HepG2 (cell line): ENCODE data around the gene DPH7. TPM values are rescaled to one million over a fixed set of nuclear protein-coding genes. Genes with fewer than 3 reads are reported as not detected.

ENCODE experiments used
- HNF1A ChIP-seq, 2 experiments: sonication (generic) in 1 of 2; formaldehyde crosslinking in 1 of 2; IDR thresholded peaks; 2 replicates each; pipeline versions ENCODE4 v1.4.0 to v1.6.1; 2016 to 2020; ENCODE audit warnings: borderline replicate concordance in 1 of 2, low read depth in 1 of 2, mild to moderate bottlenecking in 1 of 2, missing genetic modification reagents in 1 of 2
- NCOR1 ChIP-seq: fragments of 200-600 bp; sonication (generic); IDR thresholded peaks from 2 replicates; pipeline ENCODE4 v1.7.0; 2017; ENCODE audit warnings: antibody characterized with exemption, low read length, borderline replicate concordance
- SMAD1 ChIP-seq: sonication (generic); formaldehyde crosslinking; IDR thresholded peaks from 2 replicates; pipeline ENCODE4 v1.4.0; 2020; ENCODE audit warnings: missing genetic modification reagents, low read depth, mild to moderate bottlenecking, borderline replicate concordance
- SYNCRIP ChIP-seq: fragments of 200-400 bp; formaldehyde crosslinking; IDR thresholded peaks from 2 replicates; pipeline ENCODE4 v1.6.1; 2018; ENCODE audit warnings: mild to moderate bottlenecking, low read depth, low read length; ENCODE audit not compliant: insufficient read depth
- TFE3 ChIP-seq: IDR thresholded peaks from 2 replicates; pipeline ENCODE4 v1.6.1; 2016
- ZC3H13 ChIP-seq: sonication (generic); formaldehyde crosslinking; IDR thresholded peaks from 2 replicates; pipeline ENCODE4 v1.8.1; 2023; ENCODE audit warnings: mild to moderate bottlenecking, missing genetic modification reagents, moderate library complexity
- ZNF17 ChIP-seq: sonication (generic); formaldehyde crosslinking; IDR thresholded peaks from 2 replicates; pipeline ENCODE4 v1.5.0; 2020; ENCODE audit warnings: mild to moderate bottlenecking, missing genetic modification reagents
- ZNF510 ChIP-seq: sonication (generic); formaldehyde crosslinking; IDR thresholded peaks from 2 replicates; pipeline ENCODE4 v1.4.0; 2020; ENCODE audit warnings: low read depth, mild to moderate bottlenecking, missing genetic modification reagents
- ZNF546 ChIP-seq: sonication (generic); formaldehyde crosslinking; conservative IDR thresholded peaks from 2 replicates; pipeline ENCODE4 v1.8.1; 2023; ENCODE audit warnings: mild to moderate bottlenecking, missing genetic modification reagents
- ZNF816 ChIP-seq: sonication (generic); formaldehyde crosslinking; IDR thresholded peaks from 2 replicates; pipeline ENCODE4 v1.8.0; 2022; ENCODE audit warnings: missing genetic modification reagents, mild to moderate bottlenecking, borderline replicate concordance
- polyA plus RNA-seq, 8 experiments: library from polyadenylated mRNA; depleted of rRNA in 3 of 8; stranded (reverse) in 7 of 8; unstranded in 1 of 8; fragments of >200 nt; fragmentation: Illumina TruSeq in 4 of 8; extraction: Trizol in 4 of 8; gene quantifications; 2 replicates each; pipeline versions ENCODE4 v1.2.1 to v1.2.3, GENCODE V29; 2011 to 2016; ENCODE audit warnings: low read depth in 4 of 8, missing spikeins in 1 of 8, mixed read lengths in 1 of 8; ENCODE audit not compliant: insufficient read depth in 1 of 8
- total RNA-seq, 5 experiments: library from RNA; depleted of rRNA; stranded (reverse); fragments of >200 nt; fragmentation: Illumina TruSeq; extraction: Trizol; gene quantifications; 2 replicates each; pipeline ENCODE4 v1.2.3, GENCODE V29; 2016; ENCODE audit warnings: low read depth in 1 of 5

DPH7 gene
- total and polyA plus RNA-seq, 2 of the 13 experiments (the other 11 are each of a cell fraction or from before 2014, with no cell fraction given), result 27.6 to 31.6 TPM

DNA sequence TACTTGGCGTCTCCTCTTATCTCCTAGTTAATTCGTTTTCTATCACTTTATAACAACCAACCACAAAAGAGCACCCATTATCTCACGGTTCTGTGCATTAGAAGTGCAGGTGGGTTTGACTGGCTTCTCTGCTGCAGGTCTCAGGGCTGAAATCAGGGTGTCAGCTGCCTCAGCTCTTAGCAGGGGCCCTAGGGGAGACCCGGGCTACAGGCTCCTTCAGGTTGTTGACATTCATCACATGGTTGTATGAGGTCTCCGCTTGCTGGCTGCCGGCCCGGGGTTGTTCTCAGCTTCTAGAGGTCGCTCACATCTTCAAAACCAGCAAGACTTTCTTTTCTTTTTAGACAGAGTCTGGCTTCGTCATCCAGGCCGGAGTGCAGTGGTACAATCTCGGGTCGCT lies 14.5 kb upstream of the DPH7 start (continued):
- TF ChIP-seq HNF1A (IDR thresholded peaks at IDR 0.05; ENCODE audit: low read depth), result no peak
- TF ChIP-seq HNF1A (CRISPR knock-in tag; IDR thresholded peaks at IDR 0.05; ENCODE audit: borderline replicate concordance), result no peak
- no peak for TF ChIP-seq SYNCRIP
- no peak for TF ChIP-seq ZC3H13 (CRISPR knock-in tag)
- no peak for TF ChIP-seq NCOR1
- no peak for TF ChIP-seq ZNF17
- no peak for TF ChIP-seq SMAD1
- TF ChIP-seq ZNF816, result no peak
- no peak for TF ChIP-seq ZNF510
- no peak for TF ChIP-seq ZNF546
- no peak for TF ChIP-seq TFE3 (CRISPR knock-in tag)
